Breast epithelium (tissue), 4 donors: ENCODE measurements around the gene ATAD1. TPM values are rescaled to one million over a fixed set of nuclear protein-coding genes. Genes with fewer than 3 reads are reported as not detected.

Experiments
- DNase-seq, 2 donors: peaks; one replicate each; pipeline ENCODE4 v3.0.0-alpha.2; 2019; ENCODE audit warnings: low spot score in 2 of 2
- H3K27ac ChIP-seq, 2 donors: fragments of 200-600 bp; sonication (generic) in 1 of 2; one replicate each; pipeline ENCODE4 v1.5.1; 2016 to 2019; ENCODE audit warnings: mild to moderate bottlenecking in 1 of 2
- H3K27me3 ChIP-seq, 2 donors: fragments of 200-600 bp; sonication (generic) in 1 of 2; one replicate each; pipeline versions ENCODE4 v1.5.1 to v1.6.0; 2017 to 2019; ENCODE audit warnings: control low read depth in 1 of 2, mild to moderate bottlenecking in 1 of 2
- H3K36me3 ChIP-seq: fragments of 200-600 bp; one replicate; pipeline ENCODE4 v1.5.1; 2019
- H3K4me1 ChIP-seq, 2 donors: fragments of 200-600 bp; sonication (generic); one replicate each; pipeline ENCODE4 v1.5.1; 2016 to 2019; ENCODE audit warnings: control low read depth in 1 of 2
- H3K4me3 ChIP-seq, 3 donors: fragments of 200-600 bp; sonication (generic); 1 replicate in 2 of 3; 2 replicates in 1 of 3; pipeline ENCODE4 v1.5.1; 2016 to 2019; ENCODE audit warnings: mild to moderate bottlenecking in 3 of 3, moderate library complexity in 2 of 3
- H3K9me3 ChIP-seq, 2 donors: fragments of 200-600 bp; sonication (generic) in 1 of 2; one replicate each; pipeline ENCODE4 v1.5.1; 2016 to 2019; ENCODE audit warnings: control low read depth in 1 of 2
- POLR2A ChIP-seq: fragments of 450-650 bp; IDR thresholded peaks from one replicate; pipeline ENCODE4 v1.6.1; 2016; ENCODE audit warnings: antibody characterized with exemption, mild to moderate bottlenecking, moderate library complexity
- POLR2AphosphoS5 ChIP-seq, 3 donors: sonication (generic); formaldehyde crosslinking; IDR thresholded peaks; one replicate each; pipeline ENCODE4 v1.6.1; 2017; ENCODE audit warnings: antibody characterized with exemption in 3 of 3
- intact Hi-C: fragments of 100-400 bp; cut with DNase I; formaldehyde crosslinking; loops from one replicate; pipeline ENCODE4 v1.15.1; 2023; ENCODE audit warnings: low total_unique reads
- total RNA-seq, 3 donors: library from RNA; depleted of rRNA; stranded (reverse); fragments of >200 nt; gene quantifications; one replicate each; pipeline ENCODE4 v1.1.0, GENCODE V29; 2016
- TF ChIP-seq, protein P1 (sequence below), 3 donors: fragments of 450-650 bp; IDR thresholded peaks; one replicate each; pipeline ENCODE4 v1.5.1; 2016 to 2017; ENCODE audit warnings: antibody characterized with exemption in 3 of 3, mild to moderate bottlenecking in 3 of 3, moderate library complexity in 3 of 3

The ATAD1 gene
- total RNA-seq, 3 donors from 2014 or later, result 40.6 to 49.6 (median 41.0) TPM

DNA sequence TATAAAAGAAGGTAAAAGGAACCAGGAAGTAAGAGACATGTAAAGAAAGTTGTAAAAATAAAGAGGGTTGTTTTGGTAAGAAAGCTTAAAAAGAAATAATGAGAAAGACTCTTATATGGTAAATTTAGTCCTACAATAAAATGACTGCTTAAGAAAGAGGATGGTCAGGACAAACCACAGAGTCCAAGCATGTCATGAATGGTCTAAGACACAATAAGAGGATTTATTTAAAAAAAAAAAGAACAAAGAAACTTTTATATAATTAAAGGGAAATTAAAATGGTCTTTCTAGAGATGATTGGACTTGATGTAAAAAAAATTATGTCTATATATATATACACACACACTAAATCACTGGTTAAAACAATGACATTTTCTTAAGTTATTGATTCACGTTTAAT, 18.2 kb downstream of the ATAD1 start:
- no peak overlapping the region for H3K4me3 ChIP-seq
- no peaks in the 10 kb centered on the region for H3K27me3 ChIP-seq
- TF ChIP-seq POLR2AphosphoS5 (IDR thresholded peaks at IDR 0.05) (no peak), POLR2A (no peak)
- TF ChIP-seq, protein P1, sequence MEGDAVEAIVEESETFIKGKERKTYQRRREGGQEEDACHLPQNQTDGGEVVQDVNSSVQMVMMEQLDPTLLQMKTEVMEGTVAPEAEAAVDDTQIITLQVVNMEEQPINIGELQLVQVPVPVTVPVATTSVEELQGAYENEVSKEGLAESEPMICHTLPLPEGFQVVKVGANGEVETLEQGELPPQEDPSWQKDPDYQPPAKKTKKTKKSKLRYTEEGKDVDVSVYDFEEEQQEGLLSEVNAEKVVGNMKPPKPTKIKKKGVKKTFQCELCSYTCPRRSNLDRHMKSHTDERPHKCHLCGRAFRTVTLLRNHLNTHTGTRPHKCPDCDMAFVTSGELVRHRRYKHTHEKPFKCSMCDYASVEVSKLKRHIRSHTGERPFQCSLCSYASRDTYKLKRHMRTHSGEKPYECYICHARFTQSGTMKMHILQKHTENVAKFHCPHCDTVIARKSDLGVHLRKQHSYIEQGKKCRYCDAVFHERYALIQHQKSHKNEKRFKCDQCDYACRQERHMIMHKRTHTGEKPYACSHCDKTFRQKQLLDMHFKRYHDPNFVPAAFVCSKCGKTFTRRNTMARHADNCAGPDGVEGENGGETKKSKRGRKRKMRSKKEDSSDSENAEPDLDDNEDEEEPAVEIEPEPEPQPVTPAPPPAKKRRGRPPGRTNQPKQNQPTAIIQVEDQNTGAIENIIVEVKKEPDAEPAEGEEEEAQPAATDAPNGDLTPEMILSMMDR (IDR thresholded peaks at IDR 0.05), result no peak
- intact Hi-C loops, result no loop called here
- no peaks in the 10 kb centered on the region for H3K4me1 ChIP-seq
- H3K27ac ChIP-seq, result no peak overlapping the region
- H3K9me3 ChIP-seq, result peaks cover 0 to 24% of the 10 kb centered on the region in 2 donors
- no peak for DNase-seq
- no peaks in the 10 kb centered on the region for H3K36me3 ChIP-seq

DNA sequence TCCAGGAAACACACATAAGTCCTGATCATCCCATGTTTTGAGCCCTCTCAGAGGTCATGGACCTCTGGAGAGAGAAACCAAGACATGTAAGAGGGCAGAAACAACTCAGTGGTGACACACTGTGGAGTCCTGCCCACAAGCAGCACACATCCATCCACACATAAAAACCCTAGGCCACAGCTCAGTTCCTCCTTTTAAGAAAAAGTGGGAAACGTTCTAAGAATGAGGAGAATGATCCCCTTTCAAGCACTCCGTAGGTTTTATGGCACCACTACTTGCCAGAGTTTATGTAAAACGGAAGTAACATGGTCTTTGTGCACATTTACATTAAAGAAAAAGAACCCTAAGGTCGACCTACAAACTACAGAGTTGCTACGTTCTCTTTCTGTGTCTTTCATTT, 19.9 kb downstream of the ATAD1 start:
- intact Hi-C loops, result no loop called here

DNA sequence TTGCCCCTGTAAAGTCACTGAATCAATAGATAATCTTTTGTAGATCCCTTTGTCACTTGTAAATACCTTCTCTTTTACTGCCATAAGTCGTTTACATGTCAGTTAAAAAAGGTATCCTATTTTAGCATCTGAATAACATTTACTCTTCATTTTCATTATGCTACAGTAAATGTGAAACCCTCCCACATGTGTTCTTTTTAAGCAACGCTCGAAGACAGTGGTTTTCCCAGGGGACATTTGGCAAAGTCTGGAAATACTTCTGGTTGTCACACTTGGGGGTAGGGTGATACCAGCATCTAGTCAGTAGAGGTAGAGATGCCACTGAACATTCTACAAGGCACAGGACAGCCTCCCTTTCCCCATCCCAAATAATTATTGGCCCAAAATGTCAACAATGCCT, 23.7 kb downstream of the ATAD1 start:
- Histone ChIP-seq H3K9me3 (no peaks in the 10 kb centered on the region), H3K4me3 (no peak overlapping the region), H3K4me1 (no peaks in the 10 kb centered on the region), H3K36me3 (no peaks in the 10 kb centered on the region), H3K27me3 (no peaks in the 10 kb centered on the region), H3K27ac (no peak overlapping the region)
- intact Hi-C loops, result no loop called here
- TF ChIP-seq, protein P1 (IDR thresholded peaks at IDR 0.05), result no peak
- no peak for TF ChIP-seq POLR2A
- no peak for TF ChIP-seq POLR2AphosphoS5 (IDR thresholded peaks at IDR 0.05)
- no peak for DNase-seq

More for the DNA sequence above, 19.9 kb downstream of the ATAD1 start:
- no peaks in the 10 kb centered on the region for H3K36me3 ChIP-seq
- no peak for DNase-seq
- H3K9me3 ChIP-seq, result peaks cover 0 to 24% of the 10 kb centered on the region in 2 donors
- no peaks in the 10 kb centered on the region for H3K4me1 ChIP-seq
- H3K27me3 ChIP-seq, result no peaks in the 10 kb centered on the region
- H3K4me3 ChIP-seq, result no peak overlapping the region
- TF ChIP-seq POLR2AphosphoS5 (IDR thresholded peaks at IDR 0.05) (no peak), POLR2A (no peak)
- TF ChIP-seq, protein P1 (IDR thresholded peaks at IDR 0.05), result no peak
- H3K27ac ChIP-seq, result no peak overlapping the region

DNA sequence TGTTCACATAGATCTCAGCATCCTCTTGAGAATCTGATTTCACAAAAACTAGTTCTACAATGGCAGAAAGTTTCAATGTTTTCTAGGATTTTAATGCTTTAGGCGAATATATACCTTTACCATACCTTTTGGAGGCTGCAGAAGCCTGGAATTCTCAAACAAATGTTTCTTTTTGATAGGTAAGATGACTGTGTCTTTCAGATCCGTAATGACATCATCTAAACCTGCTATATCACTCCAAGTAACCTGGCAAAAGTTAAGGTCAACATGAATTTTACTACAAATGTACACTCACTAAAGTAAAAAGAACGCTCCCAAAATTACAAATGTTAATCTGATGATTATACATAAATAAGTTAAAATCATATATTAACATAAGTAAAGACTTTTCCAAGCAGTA, 27.8 kb downstream of the ATAD1 start:
- Histone ChIP-seq H3K4me3 (no peak overlapping the region), H3K27me3 (no peaks in the 10 kb centered on the region), H3K27ac (no peak overlapping the region), H3K9me3 (no peaks in the 10 kb centered on the region), H3K4me1 (no peaks in the 10 kb centered on the region), H3K36me3 (no peaks in the 10 kb centered on the region)
- TF ChIP-seq POLR2A, result no peak
- no peak for TF ChIP-seq POLR2AphosphoS5 (IDR thresholded peaks at IDR 0.05)
- TF ChIP-seq, protein P1 (IDR thresholded peaks at IDR 0.05), result no peak
- intact Hi-C loops, result no loop called here
- DNase-seq, result no peak

DNA sequence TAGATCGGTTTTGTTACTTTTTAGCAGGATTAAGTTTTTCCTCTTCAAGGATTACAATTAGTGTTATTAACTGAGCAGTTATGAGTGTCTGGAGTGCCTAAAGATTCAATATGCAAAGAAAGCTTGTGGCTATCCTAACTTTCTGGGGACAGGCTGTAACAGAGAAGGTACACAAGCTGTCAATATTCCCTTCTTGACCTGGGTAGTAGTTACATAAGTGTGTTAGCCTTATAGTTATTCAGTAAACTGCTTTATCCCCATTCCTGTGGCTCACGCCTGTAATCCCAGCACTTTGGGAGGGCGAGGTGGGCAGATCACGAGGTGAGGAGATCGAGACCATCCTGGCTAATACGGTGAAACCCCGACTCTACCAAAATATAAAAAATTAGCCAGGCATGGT, 31.6 kb downstream of the ATAD1 start:
- Histone ChIP-seq H3K4me1 (no peaks in the 10 kb centered on the region), H3K9me3 (no peaks in the 10 kb centered on the region), H3K4me3 (no peak overlapping the region), H3K27ac (no peak overlapping the region), H3K36me3 (no peaks in the 10 kb centered on the region), H3K27me3 (no peaks in the 10 kb centered on the region)
- TF ChIP-seq, protein P1 (IDR thresholded peaks at IDR 0.05), result no peak
- TF ChIP-seq POLR2AphosphoS5 (IDR thresholded peaks at IDR 0.05) (no peak), POLR2A (no peak)
- intact Hi-C loops, result no loop called here
- DNase-seq, result no peak
